NCI-H2081 (cell line): ENCODE results near the gene TOMM40.

Experiments used
- DNase-seq, 2 experiments: peaks; one replicate each; lab custom pipeline; 2025; lab: John Stamatoyannopoulos, UW

TOMM40 gene

DNA sequence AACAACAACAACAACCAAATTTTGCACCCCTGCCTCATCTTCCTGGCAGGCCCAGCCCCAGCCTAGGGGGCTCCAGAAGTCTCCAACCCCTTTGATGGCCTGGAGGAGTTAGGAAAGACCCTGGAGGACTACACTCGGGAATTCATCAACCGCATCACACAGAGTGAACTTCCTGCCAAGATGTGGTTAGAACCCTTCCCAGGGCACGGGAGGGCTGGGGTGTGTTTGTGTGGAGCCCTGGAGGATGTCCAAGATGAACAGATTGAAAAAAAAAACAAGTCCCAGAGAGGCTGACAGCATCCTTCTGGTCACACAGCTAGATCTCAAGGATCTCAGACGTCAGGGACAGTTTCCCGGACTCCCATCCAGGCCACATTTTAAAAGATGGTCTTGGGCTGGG lies 36.7 kb downstream of the TOMM40 start:
- no peak for DNase-seq

DNA sequence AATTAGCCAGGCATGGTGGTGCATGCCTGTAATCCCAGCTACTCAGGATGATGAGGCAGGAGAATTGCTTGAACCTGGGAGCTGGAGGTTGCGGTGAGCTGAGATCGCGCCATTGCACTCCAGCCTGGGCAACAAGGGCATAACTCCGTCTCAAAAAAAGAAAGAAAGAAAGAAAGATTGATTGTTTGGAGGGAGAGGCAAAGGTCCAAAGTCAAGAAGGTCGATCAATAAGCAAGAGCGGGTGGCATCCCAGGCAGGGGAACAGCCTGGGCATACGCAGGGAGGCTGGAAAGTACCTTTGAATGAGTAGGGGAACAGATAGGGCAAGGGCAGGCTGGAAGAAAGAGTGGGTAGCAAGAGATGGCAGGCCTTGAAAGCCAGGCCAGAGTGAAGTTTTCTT lies 39.0 kb downstream of the TOMM40 start:
- DNase-seq, result no peak

DNA sequence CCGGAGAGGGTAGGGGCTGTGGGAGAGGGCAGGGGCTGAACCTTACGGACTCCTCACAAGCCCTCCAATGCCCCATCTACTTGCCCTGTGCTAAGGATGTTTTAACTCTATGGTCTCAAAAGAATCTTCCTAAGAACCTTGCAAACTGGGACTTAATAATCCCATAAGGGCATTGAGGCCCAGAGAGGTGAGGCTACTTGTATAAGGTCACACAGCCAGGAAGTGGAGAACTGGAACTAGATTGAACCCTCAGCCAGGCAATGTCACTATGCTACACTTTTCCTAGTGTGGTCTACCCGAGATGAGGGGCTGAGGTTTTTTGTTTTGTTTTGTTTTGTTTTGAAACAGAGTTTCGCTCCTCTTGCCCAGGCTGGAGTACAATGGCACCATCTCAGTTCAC lies 40.5 kb downstream of the TOMM40 start:
- no peak for DNase-seq

- DNase-seq, result no peak
These were observed 48.6 kb downstream of the TOMM40 start for GRCh38 chr19:44939668-44940067.

DNA sequence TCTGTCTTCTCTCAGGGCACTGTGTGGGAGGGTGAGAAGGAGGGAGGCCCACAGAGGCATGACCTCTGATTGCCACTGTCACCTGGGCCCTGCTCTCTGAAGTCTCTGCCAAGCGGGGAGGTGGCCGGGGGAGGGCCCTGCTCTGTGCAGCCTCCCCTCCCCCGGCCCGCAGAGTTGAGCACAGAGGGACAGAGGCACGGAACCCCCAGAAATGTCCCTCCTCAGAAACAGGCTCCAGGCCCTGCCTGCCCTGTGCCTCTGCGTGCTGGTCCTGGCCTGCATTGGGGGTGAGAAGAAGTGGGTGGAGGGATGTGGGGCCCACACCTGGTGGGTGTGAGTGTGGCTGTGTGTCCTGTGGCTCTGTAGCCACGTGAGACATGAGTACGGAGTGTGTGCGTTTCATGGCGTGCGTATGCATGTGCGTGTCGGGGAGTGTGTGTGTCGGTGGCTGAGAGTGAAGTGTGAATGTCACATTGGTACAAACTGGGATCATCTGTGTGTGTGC lies 51.1 kb downstream of the TOMM40 start, which contains the start of gene APOC4:
TSS of gene APOC4 (plus strand) at position 171 of the 505 bp plus-strand sequence. CDS start at position 212, 41 bp downstream.
- DNase-seq, result no peak

GRCh38 chr19:44943801-44944249 lies 52.8 kb downstream of the TOMM40 start:
- DNase-seq, result no peak

DNA sequence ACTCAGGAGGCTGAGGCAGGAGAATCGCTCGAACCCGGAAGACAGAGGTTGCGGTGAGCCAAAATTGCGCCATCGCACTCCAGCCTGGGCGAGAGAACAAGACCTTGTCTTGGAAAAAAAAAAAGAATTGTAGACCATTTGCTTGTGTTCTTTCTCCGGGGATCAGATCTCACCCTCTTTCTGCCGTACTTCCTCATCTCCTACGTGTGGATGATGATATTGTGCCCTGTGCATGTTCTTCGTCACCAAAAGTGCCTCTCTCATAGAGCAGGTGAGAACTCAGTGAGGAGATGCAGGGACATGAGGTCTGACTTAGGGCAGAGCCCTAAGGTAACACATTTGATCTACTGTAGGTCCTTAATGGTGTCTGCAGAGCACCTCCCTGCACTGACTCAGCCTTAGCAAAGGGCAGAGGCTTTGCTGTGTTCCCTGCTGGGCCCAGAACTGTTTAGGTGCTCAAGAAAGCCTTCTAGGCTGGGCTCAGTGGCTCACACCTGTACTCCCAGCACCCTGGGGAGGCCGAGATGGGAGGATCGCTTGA lies 56.1 kb downstream of the TOMM40 start:
- no peak for DNase-seq

GRCh38 chr19:44948237-44948636 lies 57.2 kb downstream of the TOMM40 start:
- no peak for DNase-seq

- DNase-seq, result no peak
These were observed 57.8 kb downstream of the TOMM40 start for GRCh38 chr19:44948763-44949374.

- no peak for DNase-seq
These were observed 58.5 kb downstream of the TOMM40 start for GRCh38 chr19:44949550-44949949.

GRCh38 chr19:44951179-44952159 lies 60.4 kb downstream of the TOMM40 start:
- DNase-seq, result peak; percentile 71 to 80
